NAMALWA (cell line): ENCODE measurements around the gene CHST9.
"Not testable (repeated sequence)": the region's sequence is repeated elsewhere in the genome, so short reads cannot be mapped to it uniquely, and the experiment has no call there.

ENCODE experiments used
- DNase-seq: peaks from one replicate; pipeline ENCODE4 v3.0.0-alpha.2; 2015; ENCODE audit warnings: low spot score

CHST9 gene, protein sequence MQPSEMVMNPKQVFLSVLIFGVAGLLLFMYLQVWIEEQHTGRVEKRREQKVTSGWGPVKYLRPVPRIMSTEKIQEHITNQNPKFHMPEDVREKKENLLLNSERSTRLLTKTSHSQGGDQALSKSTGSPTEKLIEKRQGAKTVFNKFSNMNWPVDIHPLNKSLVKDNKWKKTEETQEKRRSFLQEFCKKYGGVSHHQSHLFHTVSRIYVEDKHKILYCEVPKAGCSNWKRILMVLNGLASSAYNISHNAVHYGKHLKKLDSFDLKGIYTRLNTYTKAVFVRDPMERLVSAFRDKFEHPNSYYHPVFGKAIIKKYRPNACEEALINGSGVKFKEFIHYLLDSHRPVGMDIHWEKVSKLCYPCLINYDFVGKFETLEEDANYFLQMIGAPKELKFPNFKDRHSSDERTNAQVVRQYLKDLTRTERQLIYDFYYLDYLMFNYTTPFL

DNA sequence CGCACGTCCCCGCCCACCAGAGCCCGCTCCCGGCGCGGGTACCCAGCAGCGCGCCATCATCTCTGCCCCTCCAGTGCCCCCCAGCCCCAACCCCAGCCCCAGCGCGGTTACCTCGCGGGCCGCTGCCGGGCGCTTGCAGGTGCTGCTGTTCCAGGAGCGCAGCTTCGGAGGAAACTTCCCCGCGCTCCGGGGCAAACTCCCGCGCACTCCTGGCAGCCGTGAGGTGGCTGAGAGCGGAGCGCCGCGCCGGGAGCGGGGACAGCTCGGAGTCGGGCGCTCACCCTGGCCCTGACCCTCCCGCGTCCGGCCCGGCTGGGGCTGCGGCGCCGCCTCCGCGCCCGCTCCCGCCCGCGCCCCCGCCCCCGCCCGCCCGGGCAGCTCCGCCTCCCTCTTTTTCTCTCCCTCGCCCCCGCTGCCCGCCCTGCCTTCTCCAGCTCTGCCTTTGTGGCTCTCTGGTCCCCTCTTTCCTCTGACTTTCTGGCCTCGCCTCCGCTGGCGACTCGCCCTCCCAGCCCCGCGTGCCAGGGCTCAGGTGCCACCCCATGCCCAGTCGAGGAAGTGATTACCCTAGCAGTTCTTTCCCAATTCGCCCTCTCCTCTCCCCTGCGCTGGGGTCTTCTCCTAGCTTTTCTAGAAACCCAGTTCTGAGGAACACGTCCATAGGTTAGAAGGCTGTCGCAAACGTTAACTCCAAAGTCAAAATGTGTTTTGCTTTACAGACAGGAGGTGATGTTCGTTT is at the start of gene CHST9:
TSS of gene CHST9 (minus strand) at position 284 of the 739 bp plus-strand sequence. CDS start 42,499 bp downstream, outside the sequence.
- DNase-seq: no peak

DNA sequence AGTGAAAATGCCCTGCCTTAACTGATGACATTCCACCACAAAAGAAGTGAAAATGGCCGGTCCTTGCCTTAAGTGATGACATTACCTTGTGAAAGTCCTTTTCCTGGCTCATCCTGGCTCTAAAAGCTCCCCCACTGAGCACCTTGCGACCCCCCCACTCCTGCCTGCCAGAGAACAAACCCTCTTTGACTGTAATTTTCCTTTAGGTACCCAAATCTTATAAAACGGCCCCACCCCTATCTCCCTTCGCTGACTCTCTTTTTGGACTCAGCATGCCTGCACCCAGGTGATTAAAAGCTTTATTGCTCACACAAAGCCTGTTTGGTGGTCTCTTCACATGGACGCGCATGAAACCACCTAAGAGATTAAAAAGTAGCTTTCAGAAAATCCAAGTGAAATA is 47.2 kb upstream of the CHST9 start:
- DNase-seq: not testable (repeated sequence)

DNA sequence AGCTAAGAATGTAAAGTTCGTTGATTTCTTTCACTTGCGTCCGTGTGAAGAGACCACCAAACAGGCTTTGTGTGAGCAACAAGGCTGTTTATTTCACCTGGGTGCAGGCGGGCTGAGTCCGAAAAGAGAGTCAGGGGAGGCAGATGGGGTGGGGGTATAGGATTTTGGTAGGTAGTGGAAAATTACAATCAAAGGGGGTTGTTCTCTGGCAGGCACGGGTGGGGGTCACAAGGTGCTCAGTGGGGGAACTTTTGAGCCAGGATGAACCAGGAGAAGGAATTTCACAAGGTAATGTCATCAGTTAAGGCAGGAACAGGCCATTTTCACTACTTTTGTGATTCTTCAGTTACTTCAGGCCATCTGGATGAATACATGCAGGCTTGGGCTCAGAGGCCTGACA is 46.6 kb upstream of the CHST9 start:
- not testable (repeated sequence) for DNase-seq

DNA sequence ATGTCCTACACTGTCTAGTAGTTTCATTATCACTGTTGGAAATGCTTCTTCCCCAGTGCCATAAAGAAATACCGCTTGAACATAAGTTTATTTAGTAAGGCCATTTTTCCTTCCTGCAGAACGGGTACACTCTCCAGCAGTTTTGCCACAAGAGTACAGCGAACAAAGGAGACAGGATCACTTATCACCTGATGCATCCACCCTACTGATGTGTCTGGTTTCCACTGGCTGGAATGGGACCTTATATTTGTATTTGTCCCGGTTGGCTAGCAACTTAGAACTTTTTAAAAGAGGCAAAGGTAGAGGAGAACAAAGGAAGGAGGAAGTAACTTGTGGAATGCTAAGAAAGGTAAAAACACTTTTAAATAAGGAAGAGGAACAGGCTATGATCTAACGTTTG is 46.1 kb upstream of the CHST9 start:
- DNase-seq: not testable (repeated sequence)

DNA sequence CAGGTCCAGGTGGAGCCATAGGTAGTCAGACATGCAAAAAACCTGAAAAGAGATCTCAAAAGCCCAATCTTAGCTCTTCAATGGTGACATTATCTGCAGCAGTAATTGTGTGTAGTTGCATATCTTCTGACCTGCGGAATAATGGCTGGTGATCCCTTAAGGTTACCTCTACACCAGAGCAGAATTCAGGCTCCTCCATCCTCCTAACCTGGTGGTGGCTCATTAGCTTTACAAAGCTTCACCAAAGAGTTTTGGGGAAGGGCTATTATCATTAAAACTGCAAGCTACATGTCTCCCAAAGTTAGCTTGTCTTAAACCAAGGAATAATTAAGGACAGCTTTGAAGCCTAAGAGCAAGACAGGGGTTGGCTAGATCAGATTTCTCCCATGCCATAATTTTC is 42.6 kb upstream of the CHST9 start:
- DNase-seq: no peak

DNA sequence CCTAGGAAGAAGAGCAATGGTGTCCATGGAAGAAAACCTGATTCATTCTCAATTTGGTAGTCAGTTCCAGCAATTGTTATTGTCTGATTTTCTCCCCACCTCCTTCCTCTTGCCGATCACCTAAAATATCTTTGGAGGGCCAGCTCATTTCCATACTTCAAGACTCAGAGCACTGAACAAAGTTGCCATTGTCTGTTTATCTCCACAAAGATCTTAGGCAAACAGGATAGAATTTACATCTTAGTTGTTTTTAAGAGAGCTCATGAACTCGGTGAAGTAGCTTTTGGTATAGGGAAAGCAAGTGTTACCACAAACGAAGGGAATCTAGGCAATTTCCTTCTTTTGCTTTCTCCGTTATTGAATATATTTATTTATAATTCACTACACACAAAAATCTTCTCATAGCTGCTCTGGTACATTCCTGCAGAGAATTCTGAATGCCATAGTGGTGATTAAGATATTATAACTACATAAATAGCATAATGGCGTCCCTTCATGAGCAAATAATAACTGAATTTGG is 41.5 kb upstream of the CHST9 start:
- DNase-seq: no peak

DNA sequence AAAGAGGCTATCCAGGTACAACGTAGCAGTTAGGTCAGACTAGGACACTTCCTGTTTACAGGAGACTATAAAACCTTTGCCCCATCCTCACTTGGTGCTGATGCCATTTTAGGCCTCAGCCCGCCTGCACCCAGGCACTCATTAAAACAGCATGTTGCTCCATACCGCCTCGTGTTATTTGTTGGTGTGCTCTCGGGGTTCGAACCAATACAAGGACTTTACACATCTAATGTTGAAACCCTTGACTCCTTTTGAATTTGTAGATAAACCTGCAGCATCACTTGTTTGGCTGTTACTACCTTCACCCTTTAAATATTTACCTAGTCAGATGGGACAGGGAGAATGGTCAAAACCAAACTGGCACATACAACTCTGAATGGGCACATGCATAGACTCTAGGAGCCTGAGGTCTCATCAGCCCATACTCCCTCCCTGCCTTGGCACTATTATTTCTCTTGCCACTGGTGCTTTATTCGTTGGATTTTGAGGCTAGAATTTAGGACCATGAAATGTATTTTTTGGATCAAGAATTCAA is 40.9 kb upstream of the CHST9 start:
- no peak for DNase-seq

DNA sequence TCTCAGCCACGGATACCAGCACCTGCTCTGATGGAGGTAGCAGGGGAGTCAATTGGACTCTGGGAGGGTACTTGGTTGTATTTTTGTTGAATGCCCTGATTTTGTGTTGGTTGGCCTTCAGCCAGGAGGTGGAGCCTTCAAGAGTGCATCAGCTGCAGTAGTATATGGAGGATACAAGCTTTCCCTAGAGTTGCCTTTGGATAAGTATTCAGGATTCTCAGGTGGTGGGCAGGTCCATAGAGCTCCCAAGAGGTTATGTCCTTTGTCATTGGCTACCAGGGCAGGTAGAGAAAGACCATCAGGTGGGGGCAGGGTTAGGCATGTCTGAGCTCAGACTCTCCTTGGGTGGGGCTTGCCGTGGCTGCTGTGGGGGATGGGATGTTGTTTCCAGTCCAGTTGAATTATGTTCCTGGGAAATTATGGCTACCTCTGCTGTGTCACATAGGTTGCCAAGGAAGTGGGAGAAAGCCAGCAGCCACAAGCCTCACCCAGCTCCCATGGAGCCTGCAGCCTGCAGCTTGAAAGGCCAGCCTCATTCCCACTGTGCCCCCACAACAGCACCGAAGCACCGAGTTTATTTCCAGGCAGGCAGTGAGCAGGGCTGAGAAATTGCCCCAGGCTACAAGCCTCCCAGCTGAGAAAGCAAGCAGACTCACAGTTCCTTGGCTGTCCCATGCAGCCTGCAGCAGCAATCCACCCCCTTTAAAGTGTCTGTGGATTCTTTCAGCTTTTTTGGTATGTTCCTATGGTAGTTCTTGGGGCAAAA is 38.6 kb upstream of the CHST9 start:
- no peak for DNase-seq

DNA sequence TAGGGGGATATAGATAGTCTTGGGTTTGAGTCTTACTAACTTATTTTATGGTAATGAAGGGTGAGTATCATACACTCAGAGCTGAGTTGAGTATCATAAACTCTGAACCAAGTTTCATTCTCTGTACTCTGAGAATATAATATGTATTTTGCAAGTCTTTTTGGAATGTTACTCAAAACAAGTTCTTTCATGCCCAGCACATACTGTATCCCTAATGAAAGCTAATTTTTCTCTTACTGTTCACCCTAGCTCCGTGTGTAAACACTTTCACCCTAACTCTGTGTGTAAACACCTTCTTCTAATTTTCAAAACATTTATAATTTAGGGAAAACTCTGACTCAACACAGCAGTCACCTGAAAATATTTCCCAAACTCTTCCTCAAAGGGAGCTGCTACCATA is 29.7 kb upstream of the CHST9 start:
- DNase-seq: no peak

DNA sequence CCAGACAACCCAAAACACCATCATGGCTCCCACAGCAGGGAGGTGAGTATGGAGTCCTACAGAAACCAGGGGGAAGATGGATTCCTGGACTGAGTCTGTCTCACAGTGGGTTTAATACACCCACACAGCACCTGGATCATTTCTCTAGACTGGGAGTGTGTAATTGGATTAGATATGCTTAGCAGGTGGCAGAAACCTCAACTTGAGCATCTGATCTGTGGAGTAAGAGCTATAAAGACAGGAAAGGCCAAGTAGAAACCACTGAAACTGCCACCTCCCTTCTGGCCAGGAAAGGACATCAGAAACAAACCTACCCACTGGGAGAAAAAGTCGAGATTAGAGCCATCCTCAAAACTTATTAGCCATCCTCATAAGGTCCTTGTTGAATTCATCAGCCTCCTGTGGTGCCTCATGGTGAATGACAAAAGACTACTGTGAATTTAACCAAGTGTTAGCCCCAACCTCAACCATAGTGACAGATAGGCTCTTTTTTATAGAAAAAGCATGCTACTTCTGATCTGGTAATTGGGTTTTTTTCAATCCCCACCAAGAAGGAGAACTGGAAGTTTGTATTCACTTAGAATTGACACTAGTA is 28.1 kb upstream of the CHST9 start:
- no peak for DNase-seq

DNA sequence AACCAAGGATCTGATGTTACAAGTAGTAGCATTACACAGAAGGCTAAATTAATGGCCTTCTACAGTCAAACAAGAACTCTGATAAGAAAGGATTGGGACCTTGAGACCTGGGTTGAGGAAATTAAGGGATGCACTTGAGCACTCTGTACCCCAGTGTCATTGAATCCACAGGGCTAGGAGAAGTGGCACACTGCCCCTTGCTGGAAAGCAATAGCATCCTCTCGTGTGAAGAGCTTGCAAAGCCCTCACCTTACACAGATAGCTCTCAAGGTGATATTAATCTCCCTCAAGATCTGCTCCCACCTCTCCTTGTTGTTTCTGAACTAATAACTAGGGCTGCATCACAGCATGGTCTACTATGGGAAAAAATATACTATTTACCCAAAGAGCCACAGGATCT is 26.5 kb upstream of the CHST9 start:
- DNase-seq: no peak

DNA sequence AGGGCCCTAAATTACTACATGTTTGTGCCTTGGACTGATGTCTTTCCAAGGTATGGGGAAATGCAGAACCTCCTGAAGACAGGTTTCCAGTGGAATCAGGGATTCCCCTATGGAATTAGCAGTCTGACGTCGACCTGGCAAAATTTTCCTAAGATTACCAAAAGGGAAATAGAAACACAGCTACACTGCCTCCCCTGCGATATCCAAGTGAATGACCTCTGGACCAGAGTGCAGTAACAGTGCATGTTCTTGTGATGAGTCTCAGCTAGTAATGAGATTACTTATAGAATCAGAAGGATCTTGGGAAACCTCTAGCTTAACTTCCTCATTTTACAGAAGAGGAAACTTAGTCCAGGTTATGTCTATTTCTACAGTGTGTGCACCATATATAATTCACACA is 21.3 kb upstream of the CHST9 start:
- DNase-seq: no peak

DNA sequence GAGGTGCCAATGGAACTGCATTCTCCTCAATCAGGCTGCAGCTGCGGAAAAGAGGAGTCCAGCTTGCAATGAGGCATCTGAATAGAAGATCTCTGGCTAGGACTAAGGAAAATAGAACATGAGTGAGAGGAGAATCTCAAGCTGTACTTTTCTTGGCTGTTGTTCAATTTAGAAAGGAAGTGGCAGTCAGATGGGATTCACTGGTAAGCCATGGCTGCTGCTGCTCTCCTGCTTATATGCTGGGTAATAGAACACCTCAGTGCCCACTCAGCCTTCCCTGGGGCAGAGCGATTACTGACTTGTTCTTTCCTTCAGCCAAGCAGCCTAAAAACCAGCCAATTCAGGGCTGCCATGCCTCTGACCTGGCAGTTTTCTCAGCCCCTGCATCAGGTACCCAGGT is 17.6 kb upstream of the CHST9 start:
- no peak for DNase-seq

DNA sequence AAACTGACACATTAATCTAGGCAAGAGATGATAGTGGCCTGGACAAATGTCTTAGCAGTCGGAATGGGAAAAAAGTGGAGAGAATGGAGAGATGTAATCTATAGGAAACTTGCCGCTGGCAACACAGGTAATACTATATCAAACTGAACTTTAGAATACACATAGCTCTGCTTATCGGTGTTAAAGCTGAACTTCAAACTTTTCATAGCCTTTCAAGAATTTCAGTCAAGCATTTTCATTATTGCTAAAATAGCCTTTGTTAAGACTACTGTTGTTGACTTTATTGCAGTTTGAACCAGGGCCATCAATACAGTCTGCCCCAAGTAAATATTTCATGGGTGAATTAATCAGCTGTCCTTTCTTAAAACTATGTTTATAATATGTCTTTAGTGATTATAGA is 12.9 kb upstream of the CHST9 start:
- DNase-seq: no peak

DNA sequence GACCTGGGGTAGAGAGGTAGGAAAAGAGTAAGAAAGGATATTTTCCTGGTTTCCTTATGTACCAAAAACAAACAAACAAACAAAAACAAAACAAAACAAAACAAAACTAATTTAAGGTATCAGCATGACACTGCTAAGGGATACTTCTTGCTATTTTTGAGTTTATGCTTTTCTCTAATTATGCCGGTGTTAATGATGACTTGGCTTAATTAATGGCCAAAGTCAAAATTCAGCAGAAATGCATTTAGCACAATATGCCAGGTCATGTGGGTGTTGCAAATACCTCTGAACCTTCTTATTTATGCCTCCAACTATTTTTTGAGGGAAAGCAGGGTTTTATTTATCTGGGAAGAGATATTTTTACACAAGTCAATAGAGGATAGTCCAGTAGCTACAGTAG is 3.2 kb upstream of the CHST9 start:
- DNase-seq: no peak

DNA sequence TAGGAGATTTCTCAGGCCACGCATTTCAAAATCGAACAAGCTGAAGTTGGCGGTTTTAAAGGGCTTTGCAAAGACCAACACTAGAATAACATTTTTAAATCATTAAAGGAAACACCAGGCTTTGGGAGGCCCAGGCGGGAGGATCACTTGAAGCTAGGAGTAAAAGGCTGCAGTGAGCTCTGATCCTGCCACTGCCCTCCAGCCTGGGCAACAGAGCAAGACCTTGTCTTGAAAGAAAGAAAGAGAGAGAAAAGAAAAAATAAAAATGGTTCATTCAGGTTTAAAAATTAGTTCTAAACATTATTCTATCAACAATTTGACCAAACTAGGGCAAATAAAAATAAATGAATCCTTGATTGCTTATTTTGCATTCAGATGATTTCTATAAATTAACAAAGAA is 789 bp upstream of the CHST9 start:
- no peak for DNase-seq

DNA sequence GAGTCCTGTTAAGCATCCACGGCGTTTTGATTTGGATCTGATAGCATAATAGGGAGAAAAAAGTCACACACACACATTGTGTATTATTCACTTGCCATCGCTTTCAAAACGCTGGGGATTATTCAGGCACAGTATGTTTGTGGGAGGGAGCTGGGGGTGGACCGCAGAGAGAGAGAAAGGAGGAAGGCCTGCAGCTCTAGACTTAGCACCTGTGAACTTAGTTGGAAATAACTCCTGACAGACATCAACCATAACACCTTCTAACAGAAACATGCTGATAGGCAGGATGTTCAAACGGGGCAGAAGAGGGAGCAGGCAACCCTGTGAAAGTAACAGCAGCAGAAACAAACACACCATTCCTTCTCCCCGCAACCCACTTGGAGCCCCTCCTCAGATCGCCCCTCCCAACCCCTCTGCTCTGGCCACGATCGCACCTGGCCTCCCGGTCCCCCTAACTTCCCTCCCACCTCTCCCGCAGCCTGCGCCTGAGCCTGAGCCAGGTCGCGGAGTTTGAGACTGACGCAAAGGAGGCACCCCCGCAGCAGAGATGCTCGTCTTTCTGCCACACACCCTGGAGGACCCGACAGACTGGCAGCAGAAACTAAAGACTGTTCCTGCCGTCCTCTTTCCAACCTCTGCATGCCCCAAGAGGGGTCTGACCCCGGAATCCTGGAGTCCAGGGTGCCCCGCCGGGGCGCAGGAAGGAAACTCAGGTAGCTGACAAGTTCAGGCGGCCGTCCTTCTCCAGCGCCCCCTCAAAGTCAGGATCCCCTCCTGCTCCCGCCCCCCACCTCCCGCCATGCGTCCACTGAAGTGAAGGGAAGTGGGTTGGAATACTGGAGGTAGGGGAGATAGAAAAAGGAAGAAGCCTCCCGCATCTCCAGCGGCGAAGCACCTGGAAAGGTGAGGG is 738 bp downstream of the CHST9 start:
- DNase-seq: no peak

DNA sequence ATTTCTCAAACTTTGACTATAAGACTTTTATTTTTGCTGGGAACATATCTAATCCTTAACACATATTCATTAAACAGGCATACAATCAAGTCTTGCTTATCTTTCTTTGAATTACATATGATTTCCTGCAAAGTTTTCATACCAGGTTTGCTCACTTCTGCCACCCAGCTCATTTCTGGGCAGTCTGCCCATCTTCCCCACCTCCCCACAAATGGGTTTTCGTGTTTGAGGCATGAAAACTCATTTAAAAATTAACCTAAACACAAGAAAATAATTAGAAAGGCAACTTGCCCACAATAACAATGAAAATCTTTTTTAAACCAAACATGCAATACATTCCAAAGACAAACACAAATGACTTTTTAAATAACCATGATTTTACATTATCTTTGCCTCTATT is 3.4 kb downstream of the CHST9 start:
- DNase-seq: no peak

DNA sequence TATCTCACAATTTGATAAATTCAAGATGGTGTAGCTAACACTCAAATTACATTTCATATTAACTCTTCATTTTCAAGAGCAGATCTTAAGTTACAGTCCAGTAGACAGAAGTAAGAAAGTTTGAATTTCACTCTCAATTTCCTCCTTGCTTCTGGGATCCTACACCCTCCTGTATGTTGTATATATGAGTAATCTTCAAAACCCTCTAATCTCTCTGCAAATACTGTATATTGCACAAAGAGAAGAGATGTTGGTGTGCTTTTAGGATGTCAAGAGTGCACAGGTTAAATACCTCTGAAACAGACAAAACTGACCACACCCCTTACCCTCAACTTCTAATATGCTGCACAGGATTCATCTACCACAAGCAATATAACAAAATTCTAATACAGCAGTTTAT is 6.7 kb downstream of the CHST9 start:
- no peak for DNase-seq

DNA sequence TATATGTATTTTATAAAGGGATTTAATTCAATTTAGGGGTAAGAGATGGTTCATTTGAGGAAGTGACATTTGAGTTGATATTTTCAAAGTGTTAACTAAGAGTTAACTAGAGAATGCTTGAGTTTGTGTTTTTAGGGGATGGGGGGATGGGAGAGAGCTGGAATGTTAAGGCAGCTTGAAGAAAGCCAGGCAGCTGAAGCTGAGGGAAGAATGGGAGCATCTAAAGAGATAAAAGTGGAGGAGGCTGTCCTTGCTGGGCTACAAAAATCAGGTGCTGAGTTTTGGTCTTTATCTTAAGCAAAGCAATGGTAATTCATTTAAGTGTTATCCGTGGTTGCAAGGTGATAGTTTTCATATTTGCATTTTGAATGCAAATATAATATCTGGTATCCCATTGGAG is 9.2 kb downstream of the CHST9 start:
- no peak for DNase-seq

DNA sequence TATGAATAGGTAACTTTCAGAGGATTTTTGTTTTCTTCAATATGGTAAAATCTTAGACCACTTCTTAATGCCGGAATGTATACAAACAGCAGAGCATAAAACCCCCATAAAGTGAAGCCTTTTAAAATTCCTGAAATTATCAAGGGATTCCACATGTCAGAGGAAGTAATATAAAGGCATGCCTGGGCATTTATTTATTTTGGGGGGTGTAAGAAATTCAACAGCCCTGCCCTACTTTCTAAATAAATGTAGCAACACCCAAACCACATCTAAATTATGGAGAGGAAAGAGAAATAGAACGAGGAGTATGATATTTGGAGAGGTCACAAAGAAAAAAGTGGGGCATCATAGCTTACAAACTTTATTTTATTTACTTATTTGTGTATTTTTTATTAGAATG is 9.9 kb downstream of the CHST9 start:
- DNase-seq: no peak
